ENCODE results near the gene CENPW. TPM values are rescaled to one million over a fixed set of nuclear protein-coding genes. Genes with fewer than 3 reads are reported as not detected.

CENPW gene
- total RNA-seq, 1 experiment from 2014 or later: 54.5 TPM

DNA sequence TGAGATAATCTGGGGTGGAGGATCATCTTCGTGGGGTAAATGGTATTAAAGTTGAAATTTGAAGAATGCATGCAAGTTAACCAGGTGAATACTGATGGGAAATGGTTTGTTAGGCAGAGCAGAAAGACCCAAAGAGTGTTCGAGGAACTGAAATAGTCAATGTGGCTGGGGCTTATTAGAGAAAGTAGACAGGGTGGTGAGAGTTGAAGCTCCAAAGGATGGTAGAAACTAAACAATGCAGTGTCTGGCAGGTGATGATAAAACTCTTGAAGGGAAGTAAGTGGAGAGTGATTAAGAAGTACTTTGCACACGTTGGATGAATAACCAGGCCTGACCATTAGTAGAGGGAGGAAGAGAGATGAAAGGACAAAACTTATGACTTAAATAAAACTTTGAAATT is 39.8 kb upstream of the CENPW start:
- no peaks in the 10 kb centered on the region for H3F3A ChIP-seq (ENCODE audit: insufficient read depth, low read depth)
- H3K79me2 ChIP-seq (ENCODE audit: low read depth): no peaks in the 10 kb centered on the region
- no peak for DNase-seq
- H3K36me3 ChIP-seq (ENCODE audit: low read depth): no peaks in the 10 kb centered on the region
- ChIA-PET CTCF (no interaction called here), POLR2A (ENCODE audit: unreplicated experiment) (no interaction called here)
- H3K4me2 ChIP-seq: no peak overlapping the region
- no peaks in the 10 kb centered on the region for H3K27me3 ChIP-seq (ENCODE audit: insufficient read depth, low read depth)
- H3K9me3 ChIP-seq (ENCODE audit: insufficient read depth, low read depth): no peaks in the 10 kb centered on the region
- BruUV-seq (replicated peaks): no TSS peak
- no peaks in the 10 kb centered on the region for H4K20me1 ChIP-seq (ENCODE audit: insufficient read depth)
- no peak overlapping the region for H3K27ac ChIP-seq
- H2AFZ ChIP-seq: no peak overlapping the region
- TF ChIP-seq EZH2 (IDR thresholded peaks at IDR 0.05; ENCODE audit: low read depth): no peak
- TF ChIP-seq, protein P1, sequence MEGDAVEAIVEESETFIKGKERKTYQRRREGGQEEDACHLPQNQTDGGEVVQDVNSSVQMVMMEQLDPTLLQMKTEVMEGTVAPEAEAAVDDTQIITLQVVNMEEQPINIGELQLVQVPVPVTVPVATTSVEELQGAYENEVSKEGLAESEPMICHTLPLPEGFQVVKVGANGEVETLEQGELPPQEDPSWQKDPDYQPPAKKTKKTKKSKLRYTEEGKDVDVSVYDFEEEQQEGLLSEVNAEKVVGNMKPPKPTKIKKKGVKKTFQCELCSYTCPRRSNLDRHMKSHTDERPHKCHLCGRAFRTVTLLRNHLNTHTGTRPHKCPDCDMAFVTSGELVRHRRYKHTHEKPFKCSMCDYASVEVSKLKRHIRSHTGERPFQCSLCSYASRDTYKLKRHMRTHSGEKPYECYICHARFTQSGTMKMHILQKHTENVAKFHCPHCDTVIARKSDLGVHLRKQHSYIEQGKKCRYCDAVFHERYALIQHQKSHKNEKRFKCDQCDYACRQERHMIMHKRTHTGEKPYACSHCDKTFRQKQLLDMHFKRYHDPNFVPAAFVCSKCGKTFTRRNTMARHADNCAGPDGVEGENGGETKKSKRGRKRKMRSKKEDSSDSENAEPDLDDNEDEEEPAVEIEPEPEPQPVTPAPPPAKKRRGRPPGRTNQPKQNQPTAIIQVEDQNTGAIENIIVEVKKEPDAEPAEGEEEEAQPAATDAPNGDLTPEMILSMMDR (conservative IDR thresholded peaks at IDR 0.05): no peak
- H3K4me1 ChIP-seq (replicated peaks; ENCODE audit: insufficient read depth): no peaks in the 10 kb centered on the region
- intact Hi-C loops (cut with micrococcal nuclease; ENCODE audit: unreplicated experiment): no loop called here
- H3K4me3 ChIP-seq: no peak overlapping the region
- H3K9me2 ChIP-seq (ENCODE audit: insufficient read depth): no peaks in the 10 kb centered on the region

DNA sequence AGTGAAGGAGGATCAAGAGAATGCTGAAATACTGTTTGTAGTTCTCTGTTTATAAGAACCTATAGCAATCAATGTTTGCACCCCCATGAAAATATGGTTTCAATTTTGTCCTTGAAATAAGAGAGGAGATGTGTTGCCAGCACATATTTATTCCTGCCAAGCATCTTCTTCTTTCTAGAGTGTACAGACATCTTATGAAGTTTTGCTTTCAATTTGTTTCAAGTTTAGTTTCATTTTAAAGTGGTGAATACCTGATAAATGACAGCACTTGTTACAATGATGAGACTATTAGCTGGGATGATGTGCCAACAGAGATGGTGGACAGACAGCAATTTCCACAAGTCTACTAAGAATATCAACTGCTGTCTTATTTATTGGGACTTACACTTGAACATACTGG is 39.2 kb upstream of the CENPW start:
- Histone ChIP-seq H3K9me2 (ENCODE audit: insufficient read depth) (no peaks in the 10 kb centered on the region), H3K4me2 (no peak overlapping the region), H3K4me1 (replicated peaks; ENCODE audit: insufficient read depth) (no peaks in the 10 kb centered on the region), H4K20me1 (ENCODE audit: insufficient read depth) (no peaks in the 10 kb centered on the region), H3K27ac (no peak overlapping the region), H3K4me3 (no peak overlapping the region), H3K27me3 (ENCODE audit: insufficient read depth, low read depth) (no peaks in the 10 kb centered on the region), H3K36me3 (ENCODE audit: low read depth) (no peaks in the 10 kb centered on the region), H3K79me2 (ENCODE audit: low read depth) (no peaks in the 10 kb centered on the region), H2AFZ (no peak overlapping the region), H3F3A (ENCODE audit: insufficient read depth, low read depth) (no peaks in the 10 kb centered on the region), H3K9me3 (ENCODE audit: insufficient read depth, low read depth) (no peaks in the 10 kb centered on the region)
- DNase-seq: no peak
- no peak for TF ChIP-seq EZH2 (IDR thresholded peaks at IDR 0.05; ENCODE audit: low read depth)
- TF ChIP-seq, protein P1 (conservative IDR thresholded peaks at IDR 0.05): no peak
- ChIA-PET POLR2A (ENCODE audit: unreplicated experiment) (no interaction called here), CTCF (no interaction called here)
- BruUV-seq (replicated peaks): no TSS peak
- intact Hi-C loops (cut with micrococcal nuclease; ENCODE audit: unreplicated experiment): no loop called here

DNA sequence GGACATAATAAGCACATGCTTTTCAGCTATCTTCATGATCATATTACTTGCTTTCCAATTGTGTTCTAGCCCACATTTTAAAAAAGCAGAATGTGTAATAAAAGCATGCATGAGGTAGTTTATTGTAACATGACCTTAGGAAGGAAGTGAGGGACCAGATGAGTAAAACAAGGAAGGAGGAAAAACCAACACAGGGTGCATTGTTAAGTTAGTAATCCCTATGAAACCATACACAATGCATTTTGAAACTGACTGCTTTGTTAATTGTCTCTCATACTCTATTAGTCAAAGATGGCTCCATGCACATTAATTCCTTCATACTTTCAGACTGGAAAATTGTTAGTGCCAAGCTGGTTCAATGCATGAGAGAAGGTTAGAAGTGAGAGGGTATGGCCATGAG is 37.7 kb upstream of the CENPW start:
- H3K79me2 ChIP-seq (ENCODE audit: low read depth): no peaks in the 10 kb centered on the region
- no peak for DNase-seq
- H3F3A ChIP-seq (ENCODE audit: insufficient read depth, low read depth): no peaks in the 10 kb centered on the region
- no peak for TF ChIP-seq EZH2 (IDR thresholded peaks at IDR 0.05; ENCODE audit: low read depth)
- TF ChIP-seq, protein P1 (conservative IDR thresholded peaks at IDR 0.05): no peak
- ChIA-PET CTCF (no interaction called here), POLR2A (ENCODE audit: unreplicated experiment) (interaction anchor here (0.5 kb wide), 1 partner anchor 92 kb away, joined by 6 read pairs; no protein-coding TSS in a partner anchor)
- H3K4me1 ChIP-seq (replicated peaks; ENCODE audit: insufficient read depth): no peaks in the 10 kb centered on the region
- no peaks in the 10 kb centered on the region for H3K9me3 ChIP-seq (ENCODE audit: insufficient read depth, low read depth)
- BruUV-seq (replicated peaks): no TSS peak
- H3K4me3 ChIP-seq: no peak overlapping the region
- no peak overlapping the region for H3K27ac ChIP-seq
- H3K9me2 ChIP-seq (ENCODE audit: insufficient read depth): no peaks in the 10 kb centered on the region
- no peaks in the 10 kb centered on the region for H4K20me1 ChIP-seq (ENCODE audit: insufficient read depth)
- no peak overlapping the region for H2AFZ ChIP-seq
- intact Hi-C loops (cut with micrococcal nuclease; ENCODE audit: unreplicated experiment): no loop called here
- H3K27me3 ChIP-seq (ENCODE audit: insufficient read depth, low read depth): no peaks in the 10 kb centered on the region
- H3K4me2 ChIP-seq: no peak overlapping the region
- no peaks in the 10 kb centered on the region for H3K36me3 ChIP-seq (ENCODE audit: low read depth)

All from PC-9 (cell line).